Measurements from ENCODE around the gene ESR1.

DNA sequence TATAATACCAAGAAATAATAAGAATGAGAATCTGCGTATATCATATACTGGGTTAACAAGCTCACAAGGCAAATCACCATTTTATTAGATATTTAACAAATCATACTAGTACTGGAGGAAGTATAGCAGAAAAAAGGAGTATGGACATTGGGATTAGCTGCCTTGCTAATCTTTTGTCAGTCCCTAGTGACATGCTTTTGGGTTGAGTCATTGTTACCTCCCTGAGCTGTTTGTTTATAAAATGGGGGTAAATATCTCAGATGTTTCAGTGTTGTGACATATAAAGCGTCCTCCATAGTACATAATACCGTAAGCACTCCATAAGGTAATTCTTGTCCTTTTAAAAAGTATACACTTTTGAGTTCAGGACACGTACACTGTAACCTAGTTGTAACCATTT, 107.0 kb downstream of the ESR1 start:
- TF ChIP-seq, protein P1, sequence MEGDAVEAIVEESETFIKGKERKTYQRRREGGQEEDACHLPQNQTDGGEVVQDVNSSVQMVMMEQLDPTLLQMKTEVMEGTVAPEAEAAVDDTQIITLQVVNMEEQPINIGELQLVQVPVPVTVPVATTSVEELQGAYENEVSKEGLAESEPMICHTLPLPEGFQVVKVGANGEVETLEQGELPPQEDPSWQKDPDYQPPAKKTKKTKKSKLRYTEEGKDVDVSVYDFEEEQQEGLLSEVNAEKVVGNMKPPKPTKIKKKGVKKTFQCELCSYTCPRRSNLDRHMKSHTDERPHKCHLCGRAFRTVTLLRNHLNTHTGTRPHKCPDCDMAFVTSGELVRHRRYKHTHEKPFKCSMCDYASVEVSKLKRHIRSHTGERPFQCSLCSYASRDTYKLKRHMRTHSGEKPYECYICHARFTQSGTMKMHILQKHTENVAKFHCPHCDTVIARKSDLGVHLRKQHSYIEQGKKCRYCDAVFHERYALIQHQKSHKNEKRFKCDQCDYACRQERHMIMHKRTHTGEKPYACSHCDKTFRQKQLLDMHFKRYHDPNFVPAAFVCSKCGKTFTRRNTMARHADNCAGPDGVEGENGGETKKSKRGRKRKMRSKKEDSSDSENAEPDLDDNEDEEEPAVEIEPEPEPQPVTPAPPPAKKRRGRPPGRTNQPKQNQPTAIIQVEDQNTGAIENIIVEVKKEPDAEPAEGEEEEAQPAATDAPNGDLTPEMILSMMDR (conservative IDR thresholded peaks at IDR 0.05 in 1 of 2, IDR thresholded peaks at IDR 0.05 in 1 of 2; ENCODE audit: extremely low read depth in 1 of 2, insufficient read depth in 1 of 2, low read depth in 1 of 2, low read length in 2 of 2) = no peak
- no peak for TF ChIP-seq EZH2 (IDR thresholded peaks at IDR 0.05; ENCODE audit: borderline replicate concordance, low read length)
